ENCODE measurements around the gene CCL15.
"Not testable (repeated sequence)": the region's sequence is repeated elsewhere in the genome, so short reads cannot be mapped to it uniquely, and the experiment has no call there.

Gene CCL15

DNA sequence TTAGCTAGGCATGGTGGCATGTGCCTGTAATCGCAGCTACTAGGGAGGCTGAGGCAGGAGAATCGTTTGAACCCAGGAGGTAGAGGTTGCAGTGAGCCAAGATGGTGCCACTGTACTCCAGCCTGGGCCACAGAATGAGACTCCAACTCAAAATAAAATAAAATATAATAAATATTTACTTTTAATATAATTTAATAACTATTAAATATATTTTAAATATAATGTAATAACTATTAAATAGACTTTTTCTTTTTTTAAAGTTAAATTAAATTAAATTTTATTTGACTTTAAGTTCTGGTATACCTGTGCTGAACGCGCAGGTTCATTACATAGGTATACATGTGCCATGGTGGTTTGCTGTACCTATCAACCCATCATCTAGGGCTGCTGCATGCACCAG is 14.5 kb upstream of the CCL15 start:
- H3K27me3 ChIP-seq (ENCODE audit: control insufficient read depth, insufficient read depth, low read length); H3K4me3 ChIP-seq (ENCODE audit: low read depth, low read length); H3K27ac ChIP-seq (ENCODE audit: low read depth, low read length); H3K36me3 ChIP-seq (ENCODE audit: control insufficient read depth, insufficient read depth, low read length); H3K4me1 ChIP-seq (ENCODE audit: control insufficient read depth, insufficient read depth, low read length); H3K9me3 ChIP-seq (ENCODE audit: control insufficient read depth, insufficient read depth, low read length); H3K9ac ChIP-seq (ENCODE audit: low read depth, low read length): not testable (repeated sequence)

DNA sequence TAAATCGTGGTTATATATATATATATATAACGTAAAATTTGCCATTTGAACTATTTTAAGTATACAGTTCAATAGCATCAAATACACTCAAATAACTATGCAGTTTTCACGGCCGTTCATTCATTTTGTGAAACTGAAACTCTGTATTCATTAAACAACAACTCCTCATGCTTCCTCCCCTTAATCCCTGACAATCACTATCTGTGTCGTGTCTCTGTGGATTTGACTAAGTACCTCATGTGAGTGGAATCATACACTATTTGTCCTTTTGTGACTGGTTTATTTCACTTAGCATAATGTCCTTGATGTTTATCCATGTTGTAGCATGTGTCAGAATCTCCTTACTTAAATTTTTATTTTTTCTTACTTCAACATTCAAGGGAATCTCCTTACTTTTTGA is 13.6 kb upstream of the CCL15 start:
- Histone ChIP-seq H3K36me3 (ENCODE audit: control insufficient read depth, insufficient read depth, low read length) (no peaks in the 10 kb centered on the region), H3K27ac (ENCODE audit: low read depth, low read length) (no peak overlapping the region), H3K4me3 (ENCODE audit: low read depth, low read length) (no peak overlapping the region), H3K9me3 (ENCODE audit: control insufficient read depth, insufficient read depth, low read length) (peaks cover 8% of the 10 kb centered on the region; the same call in 1 of the 2 replicates), H3K27me3 (ENCODE audit: control insufficient read depth, insufficient read depth, low read length) (no peaks in the 10 kb centered on the region), H3K9ac (ENCODE audit: low read depth, low read length) (no peak overlapping the region), H3K4me1 (ENCODE audit: control insufficient read depth, insufficient read depth, low read length) (no peaks in the 10 kb centered on the region)

DNA sequence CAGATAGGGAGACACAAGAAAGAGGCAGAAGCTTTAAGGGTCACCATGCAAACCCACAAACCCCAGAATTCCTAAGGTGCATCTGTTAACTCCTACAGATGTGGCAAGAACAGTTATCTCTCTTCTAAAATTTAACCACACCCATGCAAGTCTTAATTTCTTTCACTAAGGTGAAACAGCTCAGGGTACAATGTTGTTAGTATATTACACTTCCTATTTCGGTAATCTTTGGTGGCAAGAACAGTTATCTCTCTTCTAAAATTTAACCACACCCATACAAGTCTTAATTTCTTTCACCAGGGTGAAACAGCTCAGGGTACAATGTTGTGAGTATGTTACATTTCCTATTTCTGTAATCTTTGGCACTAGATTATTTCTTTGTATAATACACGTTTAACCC is 9.8 kb upstream of the CCL15 start:
- peaks cover 27% of the 10 kb centered on the region for H3K9me3 ChIP-seq (ENCODE audit: control insufficient read depth, insufficient read depth, low read length)
- no peak overlapping the region for H3K27ac ChIP-seq (ENCODE audit: low read depth, low read length)
- no peak overlapping the region for H3K9ac ChIP-seq (ENCODE audit: low read depth, low read length)
- H3K27me3 ChIP-seq (ENCODE audit: control insufficient read depth, insufficient read depth, low read length), result no peaks in the 10 kb centered on the region
- no peak overlapping the region for H3K4me3 ChIP-seq (ENCODE audit: low read depth, low read length)
- H3K4me1 ChIP-seq (ENCODE audit: control insufficient read depth, insufficient read depth, low read length), result no peaks in the 10 kb centered on the region
- no peaks in the 10 kb centered on the region for H3K36me3 ChIP-seq (ENCODE audit: control insufficient read depth, insufficient read depth, low read length)

DNA sequence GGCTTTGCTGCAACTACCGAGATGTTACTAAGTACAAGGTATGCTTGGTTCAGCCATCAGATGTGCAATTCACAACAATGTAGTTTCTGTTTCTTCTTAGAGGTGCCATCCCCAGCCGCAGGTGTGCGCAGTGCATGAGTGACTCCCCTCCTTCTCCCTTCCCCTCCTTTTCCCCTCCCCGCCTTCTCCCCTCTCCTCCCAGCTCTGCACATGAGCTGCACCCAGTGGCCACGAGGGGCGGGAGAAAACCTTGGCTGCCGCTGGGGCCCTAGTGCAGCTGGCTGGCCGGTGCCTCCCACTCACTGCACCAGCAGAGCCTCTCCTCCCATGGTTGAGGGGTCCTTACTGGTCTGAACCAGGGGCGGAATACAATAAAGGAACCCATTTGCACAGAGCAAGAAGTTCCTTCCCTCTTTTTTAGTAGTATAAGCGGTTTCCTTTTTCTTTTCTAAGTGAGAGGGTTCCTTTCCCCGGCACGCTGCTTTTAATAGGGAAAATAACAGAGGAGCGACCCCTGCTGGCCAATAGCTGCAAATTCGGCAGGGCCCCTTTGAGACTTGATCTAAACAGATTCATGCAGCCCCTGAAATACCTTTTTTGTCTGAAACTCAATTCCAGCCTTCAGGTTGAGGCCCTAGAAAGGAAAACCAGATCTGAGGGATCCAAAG is 7.8 kb upstream of the CCL15 start:
- H3K36me3 ChIP-seq (ENCODE audit: control insufficient read depth, insufficient read depth, low read length), result no peaks in the 10 kb centered on the region
- H3K27me3 ChIP-seq (ENCODE audit: control insufficient read depth, insufficient read depth, low read length), result no peaks in the 10 kb centered on the region
- H3K4me3 ChIP-seq (ENCODE audit: low read depth, low read length), result no peak overlapping the region
- H3K9me3 ChIP-seq (ENCODE audit: control insufficient read depth, insufficient read depth, low read length), result peaks cover 27% of the 10 kb centered on the region
- no peak overlapping the region for H3K9ac ChIP-seq (ENCODE audit: low read depth, low read length)
- H3K4me1 ChIP-seq (ENCODE audit: control insufficient read depth, insufficient read depth, low read length), result no peaks in the 10 kb centered on the region
- H3K27ac ChIP-seq (ENCODE audit: low read depth, low read length), result no peak overlapping the region

GRCh38 chr17:36004594-36005108 is 3.3 kb upstream of the CCL15 start:
- Histone ChIP-seq H3K4me1 (ENCODE audit: control insufficient read depth, insufficient read depth, low read length) (no peaks in the 10 kb centered on the region), H3K4me3 (ENCODE audit: low read depth, low read length) (no peak overlapping the region), H3K36me3 (ENCODE audit: control insufficient read depth, insufficient read depth, low read length) (no peaks in the 10 kb centered on the region), H3K27me3 (ENCODE audit: control insufficient read depth, insufficient read depth, low read length) (no peaks in the 10 kb centered on the region), H3K27ac (ENCODE audit: low read depth, low read length) (no peak overlapping the region), H3K9ac (ENCODE audit: low read depth, low read length) (no peak overlapping the region), H3K9me3 (ENCODE audit: control insufficient read depth, insufficient read depth, low read length) (peaks cover 16% of the 10 kb centered on the region)

DNA sequence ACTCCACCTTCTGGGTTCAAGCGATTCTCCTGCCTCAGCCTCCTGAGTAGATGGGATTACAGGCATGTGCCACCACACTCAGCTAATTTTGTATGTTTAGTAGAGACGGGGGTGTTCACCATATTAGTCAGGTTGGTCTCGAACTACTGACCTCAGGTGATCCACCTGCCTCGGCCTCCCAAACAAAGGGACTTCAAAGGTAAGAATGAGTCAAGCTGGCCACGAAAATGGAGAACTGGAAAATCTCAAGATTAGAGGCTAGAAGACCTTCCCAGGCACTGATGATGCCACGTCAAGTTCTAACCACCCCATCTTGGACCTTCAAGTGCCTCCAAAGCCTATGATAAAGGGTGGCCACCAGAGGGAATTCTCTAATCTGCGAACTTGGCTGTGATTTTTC is 1.3 kb upstream of the CCL15 start:
- Histone ChIP-seq H3K4me1 (ENCODE audit: control insufficient read depth, insufficient read depth, low read length) (no peaks in the 10 kb centered on the region), H3K27ac (ENCODE audit: low read depth, low read length) (no peak overlapping the region), H3K27me3 (ENCODE audit: control insufficient read depth, insufficient read depth, low read length) (no peaks in the 10 kb centered on the region), H3K4me3 (ENCODE audit: low read depth, low read length) (no peak overlapping the region), H3K9me3 (ENCODE audit: control insufficient read depth, insufficient read depth, low read length) (no peaks in the 10 kb centered on the region; the same call in 1 of the 2 replicates), H3K36me3 (ENCODE audit: control insufficient read depth, insufficient read depth, low read length) (no peaks in the 10 kb centered on the region), H3K9ac (ENCODE audit: low read depth, low read length) (no peak overlapping the region)

DNA sequence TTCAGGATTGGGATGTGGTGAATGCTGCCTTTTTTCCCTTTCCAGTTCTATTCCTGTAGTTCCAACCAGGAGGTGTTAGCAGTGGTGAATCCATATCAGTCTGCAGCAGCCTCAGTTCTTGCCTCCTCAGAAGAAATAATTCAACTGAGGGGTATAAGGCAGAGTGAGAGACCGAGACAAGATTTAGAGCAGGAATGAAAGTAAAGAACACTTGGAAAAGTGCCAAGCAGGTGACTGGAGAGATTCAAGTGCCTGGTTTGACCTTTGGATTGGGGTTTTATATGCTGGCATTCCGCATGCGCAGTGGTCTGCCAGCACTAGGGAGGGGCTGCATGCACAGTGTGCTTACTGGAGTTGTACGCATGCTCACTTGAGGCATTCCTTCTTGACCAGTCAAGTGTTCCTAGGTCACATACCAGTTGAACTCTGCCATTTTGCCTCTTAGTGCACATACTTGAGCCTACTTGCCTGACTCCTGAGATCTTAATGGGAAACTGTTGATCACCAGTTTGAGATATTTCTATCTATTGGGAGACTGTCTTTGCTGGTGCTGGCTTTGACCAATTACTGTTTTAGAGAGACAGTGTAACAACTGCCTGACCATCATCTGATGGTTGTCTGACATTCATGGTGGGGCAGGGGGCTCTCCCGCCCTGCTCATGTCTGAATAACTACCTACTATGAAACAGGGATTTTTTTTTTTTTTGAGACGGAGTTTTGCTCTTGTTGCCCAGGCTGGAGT is 680 bp upstream of the CCL15 start:
- Histone ChIP-seq H3K4me3 (ENCODE audit: low read depth, low read length) (no peak overlapping the region), H3K36me3 (ENCODE audit: control insufficient read depth, insufficient read depth, low read length) (no peaks in the 10 kb centered on the region), H3K4me1 (ENCODE audit: control insufficient read depth, insufficient read depth, low read length) (no peaks in the 10 kb centered on the region), H3K9ac (ENCODE audit: low read depth, low read length) (no peak overlapping the region), H3K27me3 (ENCODE audit: control insufficient read depth, insufficient read depth, low read length) (no peaks in the 10 kb centered on the region), H3K27ac (ENCODE audit: low read depth, low read length) (no peak overlapping the region), H3K9me3 (ENCODE audit: control insufficient read depth, insufficient read depth, low read length) (no peaks in the 10 kb centered on the region)

DNA sequence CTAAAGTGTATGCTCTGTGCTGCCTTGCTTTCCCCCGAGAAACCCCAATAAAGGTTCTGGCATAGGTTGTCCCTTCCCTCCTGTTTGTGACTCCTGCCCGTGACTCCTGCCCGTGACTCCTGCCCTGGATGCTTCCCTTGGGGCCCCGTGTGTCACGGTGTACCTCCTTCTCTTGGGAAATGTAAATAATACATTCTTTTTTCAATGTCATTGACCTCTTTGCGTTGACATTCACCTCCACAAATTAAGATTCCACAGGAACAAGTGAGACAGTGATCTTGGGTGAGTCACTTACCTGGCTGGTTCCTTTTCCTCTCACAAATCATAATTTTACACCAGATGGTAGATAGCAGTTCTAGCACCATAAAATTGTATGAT is 632 bp downstream of the CCL15 start:
- Histone ChIP-seq H3K4me3 (ENCODE audit: low read depth, low read length) (no peak overlapping the region), H3K36me3 (ENCODE audit: control insufficient read depth, insufficient read depth, low read length) (no peaks in the 10 kb centered on the region), H3K9me3 (ENCODE audit: control insufficient read depth, insufficient read depth, low read length) (no peaks in the 10 kb centered on the region), H3K9ac (ENCODE audit: low read depth, low read length) (no peak overlapping the region), H3K4me1 (ENCODE audit: control insufficient read depth, insufficient read depth, low read length) (no peaks in the 10 kb centered on the region), H3K27me3 (ENCODE audit: control insufficient read depth, insufficient read depth, low read length) (no peaks in the 10 kb centered on the region), H3K27ac (ENCODE audit: low read depth, low read length) (no peak overlapping the region)

- Histone ChIP-seq H3K9me3 (ENCODE audit: control insufficient read depth, insufficient read depth, low read length) (no peaks in the 10 kb centered on the region), H3K27me3 (ENCODE audit: control insufficient read depth, insufficient read depth, low read length) (no peaks in the 10 kb centered on the region), H3K4me3 (ENCODE audit: low read depth, low read length) (no peak overlapping the region), H3K27ac (ENCODE audit: low read depth, low read length) (no peak overlapping the region), H3K9ac (ENCODE audit: low read depth, low read length) (no peak overlapping the region), H3K36me3 (ENCODE audit: control insufficient read depth, insufficient read depth, low read length) (no peaks in the 10 kb centered on the region), H3K4me1 (ENCODE audit: control insufficient read depth, insufficient read depth, low read length) (no peaks in the 10 kb centered on the region)
Observed at GRCh38 chr17:35998756-35999155, 2.6 kb downstream of the CCL15 start.

- Histone ChIP-seq H3K27ac (ENCODE audit: low read depth, low read length) (no peak overlapping the region), H3K4me1 (ENCODE audit: control insufficient read depth, insufficient read depth, low read length) (no peaks in the 10 kb centered on the region), H3K36me3 (ENCODE audit: control insufficient read depth, insufficient read depth, low read length) (no peaks in the 10 kb centered on the region), H3K27me3 (ENCODE audit: control insufficient read depth, insufficient read depth, low read length) (no peaks in the 10 kb centered on the region), H3K4me3 (ENCODE audit: low read depth, low read length) (no peak overlapping the region), H3K9ac (ENCODE audit: low read depth, low read length) (no peak overlapping the region), H3K9me3 (ENCODE audit: control insufficient read depth, insufficient read depth, low read length) (no peaks in the 10 kb centered on the region)
Observed at GRCh38 chr17:35998018-35998545, 3.3 kb downstream of the CCL15 start.

DNA sequence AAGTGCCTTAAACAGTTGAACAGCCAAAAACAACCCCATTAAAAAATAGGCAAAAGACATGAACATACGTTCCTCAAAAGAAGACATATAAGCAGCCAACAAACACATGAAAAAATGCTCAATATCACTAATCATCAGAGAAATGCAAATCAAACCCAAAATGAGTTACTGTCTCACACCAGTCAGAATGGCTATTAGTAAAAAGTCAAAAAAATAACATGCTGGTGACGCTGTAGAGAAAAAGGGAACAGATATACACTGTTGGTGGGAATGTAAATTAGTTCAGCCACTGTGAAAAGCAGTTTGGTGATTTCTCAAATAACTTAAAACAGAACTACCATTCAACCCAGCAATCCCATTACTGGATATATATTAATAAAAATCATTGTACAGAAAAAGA is 6.0 kb downstream of the CCL15 start:
- not testable (repeated sequence) for H3K9me3 ChIP-seq (ENCODE audit: control insufficient read depth, insufficient read depth, low read length); H3K9ac ChIP-seq (ENCODE audit: low read depth, low read length); H3K4me3 ChIP-seq (ENCODE audit: low read depth, low read length); H3K27ac ChIP-seq (ENCODE audit: low read depth, low read length); H3K27me3 ChIP-seq (ENCODE audit: control insufficient read depth, insufficient read depth, low read length); H3K4me1 ChIP-seq (ENCODE audit: control insufficient read depth, insufficient read depth, low read length); H3K36me3 ChIP-seq (ENCODE audit: control insufficient read depth, insufficient read depth, low read length)
